OCI-LY3 (cell line): ENCODE measurements around the gene ZNF740.

ENCODE experiments used
- CTCF ChIP-seq: fragments of 200-600, 300-600 bp; sonication (generic); IDR thresholded peaks from 2 replicates; pipeline ENCODE4 v1.5.1; 2014; ENCODE audit warnings: antibody characterized with exemption, low read length, low read depth
- EZH2phosphoT487 ChIP-seq: fragments of 200-600 bp; shearing (Covaris generic); IDR thresholded peaks from 2 replicates; pipeline ENCODE4 v1.6.1; 2018; ENCODE audit warnings: antibody characterized with exemption, mixed run types, low read depth

- TF ChIP-seq CTCF (no peak), EZH2phosphoT487 (no peak)
These were observed 56.1 kb downstream of the ZNF740 start for GRCh38 chr12:53236443-53237111.
